Activated CD8-positive, alpha-beta memory T cell treated with anti-CD3 and anti-CD28 coated beads for 4 hours (primary cell): ENCODE measurements around the gene MRPL54.

Source experiments
- DNase-seq, 2 donors: peaks; one replicate each; pipeline ENCODE4 v3.0.0-alpha.2; 2020; ENCODE audit warnings: low read depth in 2 of 2

MRPL54 gene

GRCh38 chr19:3769494-3769893 lies 7.0 kb downstream of the MRPL54 start:
- no peak for DNase-seq

DNA sequence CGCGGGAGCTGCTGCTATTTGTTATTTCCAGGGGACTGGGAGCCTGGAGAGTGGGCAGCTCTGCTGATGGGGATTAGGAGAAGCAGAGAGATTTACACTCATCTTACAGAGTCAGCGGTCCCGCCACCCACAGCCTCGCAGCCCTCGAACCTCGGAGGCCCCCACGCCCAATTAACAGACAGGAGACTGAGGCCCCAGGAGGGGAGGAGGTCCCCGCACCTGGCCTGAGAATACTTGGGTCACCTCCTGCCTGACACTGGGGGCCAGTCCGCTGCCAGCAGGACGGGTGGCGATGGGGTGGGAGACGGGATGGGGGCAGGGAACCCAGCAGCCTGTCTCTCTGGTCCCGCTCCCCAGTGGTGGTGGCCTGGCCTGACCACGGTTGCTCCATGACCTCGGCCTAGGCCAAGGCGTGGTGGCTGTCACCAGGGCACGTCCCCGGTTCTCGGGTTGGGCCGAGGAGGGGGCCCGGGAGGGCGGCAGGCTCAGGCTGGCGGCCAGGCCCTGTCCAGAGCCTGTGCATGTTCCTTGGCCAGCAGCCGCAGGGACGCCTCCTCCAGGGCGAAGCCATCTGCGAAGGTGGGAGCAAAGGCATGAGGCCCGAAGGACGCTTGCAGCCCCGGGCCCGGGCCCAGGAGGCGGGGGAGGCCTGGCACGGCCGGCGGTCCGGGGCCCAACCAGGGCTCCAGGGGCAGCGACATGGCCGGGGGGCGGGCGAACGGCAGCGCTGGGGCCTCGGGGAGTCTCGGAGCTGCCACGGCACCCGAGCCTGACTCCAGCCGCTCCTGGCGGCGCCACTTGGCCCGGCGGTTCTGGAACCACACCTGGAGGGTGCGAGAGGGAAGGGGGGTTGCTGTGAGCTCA lies 7.9 kb downstream of the MRPL54 start:
- DNase-seq: no peak

DNA sequence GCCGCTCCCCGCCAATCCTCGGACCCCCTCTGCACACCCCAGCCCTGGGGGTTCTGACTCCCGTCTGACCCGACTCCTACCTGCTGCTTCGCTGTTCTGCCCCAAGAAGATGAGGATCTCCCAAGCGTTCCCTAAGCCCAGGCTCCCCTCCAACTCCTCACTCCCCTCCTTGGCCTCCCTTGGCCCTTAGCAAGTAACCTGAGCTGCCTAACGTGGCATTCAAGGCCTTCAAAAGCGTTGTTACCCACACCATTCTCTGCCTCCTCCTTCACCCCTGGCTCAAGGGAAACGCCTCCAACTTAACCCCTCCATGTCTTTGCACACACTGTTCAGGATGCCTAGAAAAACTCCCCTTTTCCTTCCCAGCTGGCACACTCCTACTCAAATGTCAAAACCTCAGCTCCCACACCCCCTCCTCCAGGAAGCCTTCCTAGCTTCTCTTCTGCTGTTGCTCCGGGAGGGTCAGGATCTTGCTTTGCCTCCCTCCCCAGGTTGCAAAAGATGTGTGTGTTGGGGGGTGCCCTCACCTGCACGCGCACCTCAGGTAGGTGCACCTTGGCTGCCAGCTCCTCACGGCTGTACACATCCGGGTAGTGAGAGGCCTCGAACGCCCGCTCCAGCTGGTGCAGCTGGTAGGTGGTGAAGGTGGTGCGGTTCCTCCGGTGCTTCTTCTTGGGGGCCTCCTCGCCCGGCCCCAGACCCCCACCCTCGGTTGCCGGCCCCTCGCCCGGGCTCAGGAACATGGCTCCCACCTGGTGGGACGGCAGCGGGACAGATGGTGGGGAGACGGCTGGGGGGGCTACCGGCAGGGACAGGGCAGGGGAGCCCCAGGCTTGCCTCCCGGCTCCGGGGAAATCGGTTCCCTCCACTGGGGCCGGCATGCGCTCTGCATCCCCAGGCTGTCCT lies 8.8 kb downstream of the MRPL54 start:
- DNase-seq: no peak

GRCh38 chr19:3771906-3772455 lies 9.5 kb downstream of the MRPL54 start, which contains the start of gene RAX2:
Gene RAX2 (minus strand): TSS chr19:3772228. CDS start chr19:3771742, 486 bp downstream.
- no peak for DNase-seq

DNA sequence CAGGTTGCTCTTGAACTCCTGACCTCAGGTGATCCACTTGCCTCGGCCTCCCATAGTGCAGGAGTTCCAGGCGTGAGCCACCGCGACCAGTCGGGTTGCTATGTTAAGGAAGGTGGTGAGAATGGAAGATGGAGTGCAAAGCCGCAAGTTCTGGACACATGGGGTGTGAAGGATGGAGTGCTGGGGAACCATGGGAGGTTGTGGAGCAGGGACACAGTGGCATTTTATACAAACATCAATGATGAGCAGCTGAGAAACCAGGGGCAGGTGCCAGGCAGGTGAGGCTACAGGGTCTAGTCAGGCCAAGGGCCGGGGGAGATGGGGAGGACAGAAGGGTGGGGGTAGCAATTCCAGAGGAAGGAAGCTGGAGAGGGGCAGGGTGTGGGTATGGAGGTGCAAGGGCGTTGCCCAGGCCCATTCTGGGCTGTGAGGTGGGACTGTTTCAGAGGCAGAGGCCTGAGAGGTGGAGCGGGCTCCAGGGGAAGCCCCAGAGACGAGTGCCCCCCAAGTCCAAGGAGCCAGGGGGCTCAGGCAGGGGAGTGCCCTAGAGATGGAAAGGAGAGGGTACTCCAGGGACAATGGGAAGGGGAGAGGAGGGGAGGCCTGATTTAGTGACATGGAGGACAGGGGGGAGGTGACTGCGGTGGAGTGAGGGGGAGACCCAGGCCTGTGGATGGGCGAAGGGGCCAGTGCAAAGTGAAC lies 11.5 kb downstream of the MRPL54 start:
- DNase-seq: no peak

- no peak for DNase-seq
Observed at GRCh38 chr19:3774621-3775373, 12.3 kb downstream of the MRPL54 start.

DNA sequence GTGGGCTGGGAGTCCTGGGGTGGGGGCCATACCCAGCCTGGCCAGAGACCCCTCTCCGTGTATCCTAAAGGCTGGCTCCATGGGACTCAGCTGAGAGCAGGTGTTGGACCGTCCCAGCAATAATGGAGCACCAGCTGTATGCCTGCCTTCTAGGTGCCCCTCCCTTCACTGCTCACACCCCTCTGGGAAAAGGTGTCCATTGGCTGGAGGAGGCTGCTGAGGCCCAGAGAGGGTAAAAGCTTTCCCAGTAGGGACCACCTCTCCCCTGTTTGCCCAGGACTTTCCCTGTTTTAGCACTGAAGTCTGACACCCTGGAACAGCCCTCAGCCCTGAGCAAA lies 12.9 kb downstream of the MRPL54 start:
- DNase-seq: no peak

GRCh38 chr19:3775831-3776230 lies 13.3 kb downstream of the MRPL54 start:
- DNase-seq: no peak

DNA sequence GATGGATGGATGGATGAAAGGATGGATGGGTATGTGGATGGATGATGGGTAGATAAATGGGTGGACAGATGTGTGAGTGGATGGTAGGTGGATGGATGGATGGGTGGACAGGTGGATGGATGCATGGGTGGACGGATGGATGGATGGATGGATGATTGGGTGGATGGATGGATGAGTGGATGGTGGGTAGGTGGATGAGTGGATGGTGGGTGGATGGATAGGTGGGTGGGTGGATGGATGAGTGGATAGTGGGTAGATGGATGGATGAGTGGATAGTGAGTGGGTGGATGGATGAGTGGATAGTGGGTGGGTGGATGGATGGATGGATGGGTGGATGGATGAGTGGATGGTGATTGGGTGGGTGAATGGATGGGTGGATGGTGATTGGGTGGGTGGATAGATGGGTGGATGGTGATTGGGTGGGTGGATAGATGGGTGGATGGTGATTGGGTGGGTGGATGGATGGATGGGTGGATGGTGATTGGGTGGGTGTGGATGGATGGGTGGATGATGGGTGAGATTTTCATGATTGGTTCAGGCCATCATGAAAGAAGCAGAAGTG lies 14.1 kb downstream of the MRPL54 start:
- DNase-seq: no peak

- no peak for DNase-seq
Observed at GRCh38 chr19:3778104-3778867, 15.8 kb downstream of the MRPL54 start.

DNA sequence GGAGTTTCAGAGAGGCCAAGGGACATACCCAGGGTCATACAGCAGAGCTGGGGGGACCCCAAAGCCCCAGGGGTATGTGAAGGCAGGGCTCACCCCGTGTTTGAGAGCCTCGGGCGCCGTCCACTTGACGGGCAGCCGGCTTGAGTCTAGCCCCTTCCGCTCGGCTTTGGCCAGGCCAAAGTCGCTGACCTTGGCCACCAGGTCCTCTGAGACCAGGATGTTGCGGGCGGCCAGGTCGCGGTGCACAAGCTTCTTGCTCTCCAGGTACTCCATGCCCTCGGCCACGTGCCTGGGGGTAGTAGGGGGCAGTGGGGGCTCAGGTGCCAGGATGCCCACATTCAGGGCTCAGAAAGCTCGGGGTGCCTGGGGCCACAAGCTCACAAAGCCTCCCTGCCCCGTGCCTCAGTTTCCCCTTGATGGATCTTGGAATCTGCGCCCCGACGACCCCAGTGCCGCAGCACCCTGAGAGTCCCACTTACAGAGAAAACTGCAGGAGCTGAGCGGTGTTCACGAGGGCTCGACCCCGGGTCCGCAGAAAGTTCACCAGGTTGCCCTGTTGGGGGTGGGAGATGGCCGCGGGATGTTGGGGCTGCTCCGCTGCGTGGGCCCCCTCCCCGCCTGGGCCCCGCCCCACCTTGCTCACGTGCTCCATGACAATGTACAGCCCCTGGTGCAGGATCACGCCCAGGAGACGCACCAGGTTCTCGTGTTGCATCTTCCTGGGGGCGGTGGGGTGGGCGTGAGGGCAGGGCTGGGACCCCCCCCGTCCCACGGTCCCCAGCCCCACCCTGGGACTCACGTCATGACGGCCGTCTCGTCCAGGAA lies 16.6 kb downstream of the MRPL54 start:
- DNase-seq: no peak

GRCh38 chr19:3780786-3781304 lies 18.4 kb downstream of the MRPL54 start:
- DNase-seq: no peak

DNA sequence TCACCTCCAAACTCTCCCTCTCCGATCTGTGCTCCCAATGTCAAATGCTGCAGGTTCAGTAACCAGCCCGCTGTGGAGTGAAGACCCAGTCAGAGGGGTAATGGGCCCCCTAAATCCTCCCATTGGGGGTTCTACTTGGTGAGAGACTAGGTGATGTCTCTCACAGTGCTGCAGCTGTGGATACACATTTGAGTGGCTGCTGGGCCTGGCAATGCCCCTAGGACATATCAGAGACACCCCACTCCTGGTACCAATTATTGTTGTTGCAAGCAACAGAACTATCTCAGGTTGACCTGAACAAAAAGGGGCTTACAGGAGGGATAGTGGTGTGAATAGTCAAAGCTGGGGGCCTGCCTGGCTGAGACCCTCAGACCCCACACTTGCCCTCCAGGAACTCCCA lies 19.1 kb downstream of the MRPL54 start:
- DNase-seq: no peak

- DNase-seq: no peak
Observed at GRCh38 chr19:3782330-3782729, 19.8 kb downstream of the MRPL54 start.

GRCh38 chr19:3782903-3783302 lies 20.4 kb downstream of the MRPL54 start:
- no peak for DNase-seq

GRCh38 chr19:3783660-3784584 lies 21.4 kb downstream of the MRPL54 start:
- DNase-seq: peak; percentile 17 to 31

DNA sequence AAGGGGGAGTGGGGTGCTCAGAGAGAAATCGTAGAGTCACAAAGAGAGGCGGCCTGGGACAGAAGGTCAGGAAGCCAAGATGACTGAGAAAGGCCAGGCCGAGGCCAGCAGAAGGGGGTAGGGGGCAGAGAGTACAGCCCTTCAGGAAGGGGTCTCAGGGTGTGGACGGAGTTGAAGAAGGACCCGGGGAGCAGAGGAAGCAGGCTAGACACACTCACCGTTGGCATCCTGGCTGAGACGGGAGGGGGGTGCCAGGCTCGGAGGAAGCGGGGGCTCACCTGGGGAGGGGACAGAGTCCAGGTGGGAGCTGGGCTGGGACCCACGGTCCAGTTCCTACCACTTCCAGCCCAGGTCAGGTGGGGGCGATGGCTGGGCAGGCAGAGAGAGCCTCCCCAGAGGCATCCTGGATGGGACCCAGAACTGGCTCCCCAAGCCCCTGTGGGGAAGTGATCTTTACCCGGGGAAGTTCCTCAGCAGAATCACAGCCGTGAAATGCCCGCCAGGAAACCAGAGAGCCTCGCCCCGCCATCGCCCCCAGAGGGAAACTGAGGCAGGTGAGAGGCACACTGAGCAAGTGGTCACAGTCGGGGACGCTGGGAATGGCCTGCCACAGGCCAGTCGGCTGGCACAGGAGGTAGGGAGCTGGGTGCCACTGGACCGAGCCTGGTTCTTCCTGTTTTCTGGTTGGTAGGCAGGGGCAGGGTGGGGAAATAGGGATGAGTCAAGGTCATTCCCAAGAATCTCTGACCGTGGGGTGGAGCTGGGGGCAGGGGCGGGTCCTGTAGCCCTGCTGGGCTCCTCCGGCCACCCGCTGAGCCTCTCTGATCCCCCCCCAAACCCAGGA lies 22.3 kb downstream of the MRPL54 start:
- no peak for DNase-seq
